Activated CD4-positive, alpha-beta T cell treated with anti-CD3 and anti-CD28 coated beads, Interleukin-2, amount 10 ng/mL, durations not matched to agents 7 days and 5 days (primary cell): ENCODE measurements around the gene TNXB. TPM values are rescaled to one million over a fixed set of nuclear protein-coding genes. Genes with fewer than 3 reads are reported as not detected.
"Not testable (repeated sequence)": the region's sequence is repeated elsewhere in the genome, so short reads cannot be mapped to it uniquely, and the experiment has no call there.

Experiments used
- CTCF ChIA-PET: fragments of 350-600 bp; sonication (Branson Sonifier 250); formaldehyde crosslinking; loops from one replicate; lab custom pipeline; 2021; ENCODE audit warnings: antibody characterized with exemption; lab: Charles Lee
- POLR2A ChIA-PET: fragments of 350-600 bp; sonication (Branson Sonifier 250); formaldehyde crosslinking; loops from one replicate; lab custom pipeline; 2021; ENCODE audit warnings: antibody characterized with exemption; lab: Charles Lee
- DNase-seq: peaks from one replicate; pipeline ENCODE4 v3.0.0-alpha.2; 2020
- H3K27ac Mint-ChIP-seq: one replicate; pipeline ENCODE4 v1.8.0; 2021; ENCODE audit warnings: mild to moderate bottlenecking, moderate library complexity, mixed read lengths
- H3K27me3 Mint-ChIP-seq: one replicate; pipeline ENCODE4 v1.8.0; 2021; ENCODE audit warnings: mixed read lengths
- H3K36me3 Mint-ChIP-seq: one replicate; pipeline ENCODE4 v1.8.0; 2021; ENCODE audit warnings: low read depth, mixed read lengths
- H3K4me1 Mint-ChIP-seq: one replicate; pipeline ENCODE4 v1.8.0; 2021; ENCODE audit warnings: mixed read lengths
- H3K4me3 Mint-ChIP-seq: one replicate; pipeline ENCODE4 v1.8.0; 2021; ENCODE audit warnings: mild to moderate bottlenecking, moderate library complexity, mixed read lengths
- H3K9me3 Mint-ChIP-seq: one replicate; pipeline ENCODE4 v1.8.0; 2021; ENCODE audit warnings: mixed read lengths
- total RNA-seq, 2 experiments: library from RNA; stranded (reverse); gene quantifications; one replicate each; pipeline ENCODE4 v1.2.3, GENCODE V29; 2021

The TNXB gene
- total RNA-seq, 2 experiments from 2014 or later, result 3.9 to 6.7 TPM

GRCh38 chr6:32003301-32003700 is 105.8 kb downstream of the TNXB start:
- H3K27me3 Mint-ChIP-seq, H3K27ac Mint-ChIP-seq, H3K4me3 Mint-ChIP-seq, H3K36me3 Mint-ChIP-seq, H3K9me3 Mint-ChIP-seq, POLR2A ChIA-PET, CTCF ChIA-PET, DNase-seq, H3K4me1 Mint-ChIP-seq: not testable (repeated sequence)

- H3K9me3 Mint-ChIP-seq, H3K4me1 Mint-ChIP-seq, DNase-seq, CTCF ChIA-PET, H3K36me3 Mint-ChIP-seq, H3K27me3 Mint-ChIP-seq, H3K4me3 Mint-ChIP-seq, H3K27ac Mint-ChIP-seq, POLR2A ChIA-PET: not testable (repeated sequence)
These were observed 106.4 kb downstream of the TNXB start for GRCh38 chr6:32002546-32003268.

GRCh38 chr6:31996385-31996784 is 112.8 kb downstream of the TNXB start:
- H3K4me1 Mint-ChIP-seq, CTCF ChIA-PET, DNase-seq: not testable (repeated sequence)

GRCh38 chr6:31994421-31994820 is 114.7 kb downstream of the TNXB start:
- POLR2A ChIA-PET, H3K9me3 Mint-ChIP-seq, CTCF ChIA-PET, H3K4me1 Mint-ChIP-seq, H3K36me3 Mint-ChIP-seq, H3K27me3 Mint-ChIP-seq, H3K27ac Mint-ChIP-seq, H3K4me3 Mint-ChIP-seq: not testable (repeated sequence)
- DNase-seq, result peak; percentile 3

More at GRCh38 chr6:31996385-31996784, 112.8 kb downstream of the TNXB start:
- POLR2A ChIA-PET, H3K36me3 Mint-ChIP-seq, H3K4me3 Mint-ChIP-seq, H3K9me3 Mint-ChIP-seq, H3K27me3 Mint-ChIP-seq: not testable (repeated sequence)
- H3K27ac Mint-ChIP-seq, result peak overlapping the region; percentile 36

Other genes starting within 250 kb of the TNXB start
- gene NEU1, start 246.5 kb downstream of the TNXB start, total RNA-seq, result 10 to 100 TPM; 16.7 to 17.0 TPM
- under 1 TPM in 1 of 2 experiments, not detected in 1; 0.15 TPM for gene SLC44A4, start 230.3 kb downstream of the TNXB start, total RNA-seq
- gene EHMT2, start 211.6 kb downstream of the TNXB start, total RNA-seq, result 10 to 100 TPM; 70.4 to 71.6 TPM
- gene ZBTB12, start 207.3 kb downstream of the TNXB start, total RNA-seq, result 1 to 10 TPM; 1.3 to 1.8 TPM
- 1 to 10 TPM in 1 of 2 experiments, under 1 TPM in 1; 0.57 to 1.3 TPM for gene C2, start 181.6 kb downstream of the TNXB start, total RNA-seq
- gene CFB, start 163.2 kb downstream of the TNXB start, total RNA-seq, result under 1 TPM in 1 of 2 experiments, not detected in 1; 0.37 TPM
- 10 to 100 TPM; 65.2 to 72.3 TPM for gene NELFE, start 150.4 kb downstream of the TNXB start, total RNA-seq
- gene SKIC2, start 150.2 kb downstream of the TNXB start, total RNA-seq, result 100 to 1,000 TPM in 1 of 2 experiments, 10 to 100 TPM in 1; 88.0 to 101 TPM
- 10 to 100 TPM; 20.4 to 21.8 TPM for gene DXO, start 137.2 kb downstream of the TNXB start, total RNA-seq
- 1 to 10 TPM; 3.0 to 4.2 TPM for gene C4A, start 127.3 kb downstream of the TNXB start, total RNA-seq
- 1 to 10 TPM; 2.0 to 2.2 TPM for gene C4B, start 94.5 kb downstream of the TNXB start, total RNA-seq
- under 1 TPM in 1 of 2 experiments, not detected in 1; 0.12 TPM for gene CYP21A2, start 70.9 kb downstream of the TNXB start, total RNA-seq
- gene ATF6B, start 18.9 kb upstream of the TNXB start, total RNA-seq, result 100 to 1,000 TPM; 141 to 142 TPM
- gene FKBPL, start 20.9 kb upstream of the TNXB start, total RNA-seq, result 1 to 10 TPM; 6.6 to 7.8 TPM
- gene PRRT1, start 42.6 kb upstream of the TNXB start, total RNA-seq, result under 1 TPM; 0.17 to 0.23 TPM
- gene PPT2, start 44.8 kb upstream of the TNXB start, total RNA-seq, result 1 to 10 TPM; 8.3 to 9.2 TPM
- gene EGFL8, start 55.3 kb upstream of the TNXB start, total RNA-seq, result 1 to 10 TPM; 6.0 to 8.6 TPM
- gene AGPAT1, start 66.7 kb upstream of the TNXB start, total RNA-seq, result 10 to 100 TPM; 47.3 to 52.0 TPM
- gene RNF5, start 69.1 kb upstream of the TNXB start, total RNA-seq, result 10 to 100 TPM; 39.8 to 49.7 TPM
- 10 to 100 TPM; 45.4 to 47.1 TPM for gene AGER, start 74.9 kb upstream of the TNXB start, total RNA-seq
- 10 to 100 TPM; 98.2 to 98.4 TPM for gene PBX2, start 80.9 kb upstream of the TNXB start, total RNA-seq
- 100 to 1,000 TPM; 274 to 282 TPM for gene GPSM3, start 83.3 kb upstream of the TNXB start, total RNA-seq
- gene NOTCH4, start 114.7 kb upstream of the TNXB start, total RNA-seq, result under 1 TPM; 0.20 to 0.27 TPM